Measurements from ENCODE around the gene FURIN.
"Not testable (repeated sequence)": the region's sequence is repeated elsewhere in the genome, so short reads cannot be mapped to it uniquely, and the experiment has no call there.

DNA sequence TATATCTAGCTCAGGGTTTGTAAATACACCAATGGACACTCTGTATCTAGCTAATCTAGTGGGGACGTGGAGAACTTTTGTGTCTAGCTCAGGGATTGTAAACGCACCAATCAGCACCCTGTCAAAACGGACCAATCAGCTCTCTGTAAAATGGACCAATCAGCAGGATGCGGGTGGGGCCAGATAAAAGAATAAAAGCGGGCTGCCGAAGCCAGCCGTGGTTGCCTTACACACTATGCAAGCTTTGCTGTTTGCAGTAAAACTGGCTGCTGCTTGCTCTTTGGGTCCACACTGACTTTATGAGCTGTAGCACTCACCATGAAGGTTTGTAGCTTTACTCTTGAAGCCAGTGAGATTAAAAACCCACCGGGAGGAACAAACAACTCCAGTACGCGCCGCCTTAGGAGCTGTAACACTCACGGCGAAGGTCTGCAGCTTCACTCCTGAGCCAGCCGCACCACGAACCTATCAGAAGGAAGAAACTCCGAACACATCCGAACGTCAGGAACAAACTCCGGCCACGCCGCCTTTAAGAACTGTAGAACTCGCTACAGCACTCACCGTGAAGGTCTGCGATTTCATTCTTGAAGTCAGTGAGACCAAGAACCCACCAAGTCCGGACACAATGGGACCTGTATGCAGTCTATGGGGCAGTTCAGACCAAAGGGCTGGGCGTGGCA is 42.0 kb upstream of the FURIN start:
- TF ChIP-seq CTBP2 (IDR thresholded peaks at IDR 0.05; ENCODE audit: borderline replicate concordance, insufficient read depth, insufficient read length, low read length); RNF2 (IDR thresholded peaks at IDR 0.05; ENCODE audit: borderline replicate concordance, low read depth, low read length, missing control alignments, poor library complexity, severe bottlenecking); YY1 (IDR thresholded peaks at IDR 0.05; ENCODE audit: low read depth, low read length); SIN3A (conservative IDR thresholded peaks at IDR 0.05 in 1 of 2, IDR thresholded peaks at IDR 0.05 in 1 of 2; ENCODE audit: low read depth in 1 of 2, low read length in 2 of 2); EZH2 (IDR thresholded peaks at IDR 0.05; ENCODE audit: low read depth, low read length, severe bottlenecking); POLR2AphosphoS5 (IDR thresholded peaks at IDR 0.05; ENCODE audit: low read depth, low read length): not testable (repeated sequence)
- TF ChIP-seq, protein P1, sequence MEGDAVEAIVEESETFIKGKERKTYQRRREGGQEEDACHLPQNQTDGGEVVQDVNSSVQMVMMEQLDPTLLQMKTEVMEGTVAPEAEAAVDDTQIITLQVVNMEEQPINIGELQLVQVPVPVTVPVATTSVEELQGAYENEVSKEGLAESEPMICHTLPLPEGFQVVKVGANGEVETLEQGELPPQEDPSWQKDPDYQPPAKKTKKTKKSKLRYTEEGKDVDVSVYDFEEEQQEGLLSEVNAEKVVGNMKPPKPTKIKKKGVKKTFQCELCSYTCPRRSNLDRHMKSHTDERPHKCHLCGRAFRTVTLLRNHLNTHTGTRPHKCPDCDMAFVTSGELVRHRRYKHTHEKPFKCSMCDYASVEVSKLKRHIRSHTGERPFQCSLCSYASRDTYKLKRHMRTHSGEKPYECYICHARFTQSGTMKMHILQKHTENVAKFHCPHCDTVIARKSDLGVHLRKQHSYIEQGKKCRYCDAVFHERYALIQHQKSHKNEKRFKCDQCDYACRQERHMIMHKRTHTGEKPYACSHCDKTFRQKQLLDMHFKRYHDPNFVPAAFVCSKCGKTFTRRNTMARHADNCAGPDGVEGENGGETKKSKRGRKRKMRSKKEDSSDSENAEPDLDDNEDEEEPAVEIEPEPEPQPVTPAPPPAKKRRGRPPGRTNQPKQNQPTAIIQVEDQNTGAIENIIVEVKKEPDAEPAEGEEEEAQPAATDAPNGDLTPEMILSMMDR (IDR thresholded peaks at IDR 0.05; ENCODE audit: control extremely low read depth in 1 of 3, insufficient read depth in 1 of 3, low read depth in 1 of 3, low read length in 3 of 3): not testable (repeated sequence)

Data from H1 (cell line).